Endothelial cell (in vitro differentiated cells): ENCODE measurements around the gene ANKRD13D. TPM values are rescaled to one million over a fixed set of nuclear protein-coding genes. Genes with fewer than 3 reads are reported as not detected.

Experiments used
- DNase-seq: peaks from one replicate; pipeline ENCODE4 v3.0.0; 2021; ENCODE audit warnings: low spot score
- H3K27ac Mint-ChIP-seq: one replicate; pipeline ENCODE4 v1.8.0; 2021; ENCODE audit warnings: mixed read lengths, inconsistent platforms; ENCODE audit not compliant: unreplicated experiment
- H3K27me3 Mint-ChIP-seq: one replicate; pipeline ENCODE4 v1.8.0; 2021; ENCODE audit warnings: mild to moderate bottlenecking, moderate library complexity, mixed read lengths, inconsistent platforms; ENCODE audit not compliant: unreplicated experiment
- H3K36me3 Mint-ChIP-seq: one replicate; pipeline ENCODE4 v1.8.0; 2021; ENCODE audit warnings: mild to moderate bottlenecking, low read depth, mixed read lengths, inconsistent platforms; ENCODE audit not compliant: unreplicated experiment
- H3K4me1 Mint-ChIP-seq: one replicate; pipeline ENCODE4 v1.8.0; 2021; ENCODE audit warnings: mild to moderate bottlenecking, mixed read lengths, inconsistent platforms; ENCODE audit not compliant: unreplicated experiment
- H3K4me3 Mint-ChIP-seq: one replicate; pipeline ENCODE4 v1.8.0; 2021; ENCODE audit warnings: mild to moderate bottlenecking, mixed read lengths, inconsistent platforms; ENCODE audit not compliant: unreplicated experiment
- H3K9me3 Mint-ChIP-seq: one replicate; pipeline ENCODE4 v1.8.0; 2021; ENCODE audit warnings: mixed read lengths, inconsistent platforms; ENCODE audit not compliant: unreplicated experiment
- CTCF ChIP-seq: fragments of 200-600 bp; sonication (generic); IDR thresholded peaks from one replicate; pipeline ENCODE4 v1.5.0; 2021; ENCODE audit warnings: antibody characterized with exemption; ENCODE audit not compliant: unreplicated experiment
- total RNA-seq: library from RNA; stranded (reverse); fragmentation: NEBNext Ultra II Directional; extraction: Animal tissue kit (Norgen Biotek cat#: 25700); gene quantifications from one replicate; pipeline ENCODE4 v1.2.1, GENCODE V29; 2021; ENCODE audit not compliant: unreplicated experiment

The ANKRD13D gene
- total RNA-seq, 1 donor from 2014 or later, result 65.1 TPM

DNA sequence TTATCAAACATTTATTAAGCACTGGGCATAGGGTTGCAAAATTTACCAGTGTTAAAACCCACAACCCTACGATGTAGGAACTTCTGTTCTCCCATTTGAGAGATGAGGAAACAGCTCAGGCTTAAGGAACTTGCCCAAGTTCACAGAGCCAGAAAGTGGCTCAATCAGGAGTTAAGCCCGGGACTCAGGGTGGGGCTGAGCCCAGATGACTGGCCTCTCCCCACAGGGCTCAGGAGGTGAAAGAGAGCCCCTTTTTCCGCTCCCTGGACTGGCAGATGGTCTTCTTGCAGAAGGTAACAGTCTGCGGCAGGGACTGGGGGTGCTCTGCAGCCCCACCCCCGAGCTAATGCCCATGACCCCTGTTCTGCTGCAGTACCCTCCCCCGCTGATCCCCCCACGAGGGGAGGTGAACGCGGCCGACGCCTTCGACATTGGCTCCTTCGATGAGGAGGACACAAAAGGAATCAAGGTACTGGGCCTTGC lies 5.6 kb upstream of the ANKRD13D start:
- TF ChIP-seq CTCF, result no peak
- no peak overlapping the region for H3K4me3 Mint-ChIP-seq
- DNase-seq, result no peak
- peaks cover 23% of the 10 kb centered on the region for H3K36me3 Mint-ChIP-seq
- no peak overlapping the region for H3K27ac Mint-ChIP-seq
- no peaks in the 10 kb centered on the region for H3K9me3 Mint-ChIP-seq
- H3K4me1 Mint-ChIP-seq, result peaks cover 17% of the 10 kb centered on the region
- H3K27me3 Mint-ChIP-seq, result peaks cover 17% of the 10 kb centered on the region

- Mint-ChIP-seq H3K4me3 (no peak overlapping the region), H3K9me3 (no peaks in the 10 kb centered on the region), H3K27ac (no peak overlapping the region)
Measured at GRCh38 chr11:67284811-67285540, 4.1 kb upstream of the ANKRD13D start.

DNA sequence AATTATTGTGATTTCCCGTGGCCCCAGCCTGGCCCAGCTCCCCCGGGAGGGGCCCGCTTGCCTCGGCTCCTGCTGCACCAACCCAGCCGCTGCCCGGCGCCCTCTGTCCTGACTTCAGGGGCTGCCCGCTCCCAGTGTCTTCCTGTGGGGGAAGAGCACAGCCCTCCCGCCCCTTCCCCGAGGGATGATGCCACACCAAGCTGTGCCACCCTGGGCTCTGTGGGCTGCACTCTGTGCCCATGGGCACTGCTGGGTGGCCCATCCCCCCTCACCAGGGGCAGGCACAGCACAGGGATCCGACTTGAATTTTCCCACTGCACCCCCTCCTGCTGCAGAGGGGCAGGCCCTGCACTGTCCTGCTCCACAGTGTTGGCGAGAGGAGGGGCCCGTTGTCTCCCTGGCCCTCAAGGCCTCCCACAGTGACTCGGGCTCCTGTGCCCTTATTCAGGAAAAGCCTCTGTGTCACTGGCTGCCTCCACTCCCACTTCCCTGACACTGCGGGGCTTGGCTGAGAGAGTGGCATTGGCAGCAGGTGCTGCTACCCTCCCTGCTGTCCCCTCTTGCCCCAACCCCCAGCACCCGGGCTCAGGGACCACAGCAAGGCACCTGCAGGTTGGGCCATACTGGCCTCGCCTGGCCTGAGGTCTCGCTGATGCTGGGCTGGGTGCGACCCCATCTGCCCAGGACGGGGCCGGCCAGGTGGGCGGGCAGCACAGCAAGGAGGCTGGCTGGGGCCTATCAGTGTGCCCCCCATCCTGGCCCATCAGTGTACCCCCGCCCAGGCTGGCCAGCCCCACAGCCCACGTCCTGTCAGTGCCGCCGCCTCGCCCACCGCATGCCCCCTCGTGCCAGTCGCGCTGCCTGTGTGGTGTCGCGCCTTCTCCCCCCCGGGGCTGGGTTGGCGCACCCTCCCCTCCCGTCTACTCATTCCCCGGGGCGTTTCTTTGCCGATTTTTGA lies 3.3 kb upstream of the ANKRD13D start:
- no peaks in the 10 kb centered on the region for H3K9me3 Mint-ChIP-seq
- H3K27ac Mint-ChIP-seq, result peak overlapping the region; percentile 8
- H3K4me3 Mint-ChIP-seq, result no peak overlapping the region

More at GRCh38 chr11:67284811-67285540, 4.1 kb upstream of the ANKRD13D start:
- Mint-ChIP-seq H3K27me3 (peaks cover 20% of the 10 kb centered on the region), H3K36me3 (peaks cover 23% of the 10 kb centered on the region), H3K4me1 (peaks cover 20% of the 10 kb centered on the region)
- TF ChIP-seq CTCF, result no peak
- no peak for DNase-seq

DNA sequence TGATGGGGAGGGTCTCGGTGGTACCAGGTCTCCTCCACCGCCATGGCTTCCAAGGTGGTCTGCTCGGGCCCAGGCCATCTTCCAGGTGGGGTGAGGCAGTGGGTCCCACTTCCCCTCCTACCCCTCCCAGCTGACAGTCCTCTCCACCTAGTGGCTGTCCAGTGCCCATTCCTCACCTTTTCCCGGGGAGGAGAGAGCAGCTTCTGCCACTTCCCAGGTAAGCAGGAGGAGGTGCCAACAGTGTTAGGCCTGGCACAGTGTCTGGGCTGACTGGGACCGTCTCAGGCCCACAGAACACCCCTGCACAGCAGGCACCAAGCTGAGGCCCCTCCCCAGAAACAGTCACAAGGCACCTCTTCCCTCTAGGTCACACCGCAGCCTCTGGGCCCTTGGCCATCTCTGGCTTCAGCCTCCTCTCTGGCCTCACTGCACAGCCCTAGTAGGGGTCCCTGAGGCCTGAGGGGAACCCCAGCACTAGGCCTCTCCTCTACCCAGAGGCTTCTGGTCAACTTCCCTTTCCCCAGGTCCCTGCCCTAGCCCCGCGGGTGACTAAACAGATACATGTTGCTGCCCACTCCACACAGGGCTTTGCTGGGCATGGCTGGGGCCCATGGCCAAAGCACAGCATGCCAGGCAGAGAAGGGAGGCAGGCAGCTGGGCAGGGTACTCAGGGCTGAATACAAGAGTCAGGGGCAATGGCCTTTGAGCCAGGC lies 2.3 kb upstream of the ANKRD13D start:
- peaks cover 17% of the 10 kb centered on the region for H3K4me1 Mint-ChIP-seq
- H3K27ac Mint-ChIP-seq, result peak overlapping the region; percentile 90

More for the DNA sequence above, 3.3 kb upstream of the ANKRD13D start:
- Mint-ChIP-seq H3K36me3 (peaks cover 15% of the 10 kb centered on the region), H3K4me1 (peaks cover 17% of the 10 kb centered on the region), H3K27me3 (peaks cover 13% of the 10 kb centered on the region)
- no peak for TF ChIP-seq CTCF
- no peak for DNase-seq

More for the DNA sequence above, 2.3 kb upstream of the ANKRD13D start:
- DNase-seq, result no peak
- no peak for TF ChIP-seq CTCF
- Mint-ChIP-seq H3K4me3 (peak overlapping the region; percentile 87), H3K9me3 (no peaks in the 10 kb centered on the region), H3K36me3 (peaks cover 15% of the 10 kb centered on the region), H3K27me3 (peaks cover 15% of the 10 kb centered on the region)
